Endothelial cell (in vitro differentiated cells): ENCODE data around the gene SALL1. TPM values are rescaled to one million over a fixed set of nuclear protein-coding genes. Genes with fewer than 3 reads are reported as not detected.

Experiments used
- DNase-seq: peaks from one replicate; pipeline ENCODE4 v3.0.0; 2021; ENCODE audit warnings: low spot score
- H3K27ac Mint-ChIP-seq: one replicate; pipeline ENCODE4 v1.8.0; 2021; ENCODE audit warnings: mixed read lengths, inconsistent platforms; ENCODE audit not compliant: unreplicated experiment
- H3K27me3 Mint-ChIP-seq: one replicate; pipeline ENCODE4 v1.8.0; 2021; ENCODE audit warnings: mild to moderate bottlenecking, moderate library complexity, mixed read lengths, inconsistent platforms; ENCODE audit not compliant: unreplicated experiment
- H3K36me3 Mint-ChIP-seq: one replicate; pipeline ENCODE4 v1.8.0; 2021; ENCODE audit warnings: mild to moderate bottlenecking, low read depth, mixed read lengths, inconsistent platforms; ENCODE audit not compliant: unreplicated experiment
- H3K4me1 Mint-ChIP-seq: one replicate; pipeline ENCODE4 v1.8.0; 2021; ENCODE audit warnings: mild to moderate bottlenecking, mixed read lengths, inconsistent platforms; ENCODE audit not compliant: unreplicated experiment
- H3K4me3 Mint-ChIP-seq: one replicate; pipeline ENCODE4 v1.8.0; 2021; ENCODE audit warnings: mild to moderate bottlenecking, mixed read lengths, inconsistent platforms; ENCODE audit not compliant: unreplicated experiment
- H3K9me3 Mint-ChIP-seq: one replicate; pipeline ENCODE4 v1.8.0; 2021; ENCODE audit warnings: mixed read lengths, inconsistent platforms; ENCODE audit not compliant: unreplicated experiment
- CTCF ChIP-seq: fragments of 200-600 bp; sonication (generic); IDR thresholded peaks from one replicate; pipeline ENCODE4 v1.5.0; 2021; ENCODE audit warnings: antibody characterized with exemption; ENCODE audit not compliant: unreplicated experiment
- total RNA-seq: library from RNA; stranded (reverse); fragmentation: NEBNext Ultra II Directional; extraction: Animal tissue kit (Norgen Biotek cat#: 25700); gene quantifications from one replicate; pipeline ENCODE4 v1.2.1, GENCODE V29; 2021; ENCODE audit not compliant: unreplicated experiment

The SALL1 gene
- total RNA-seq, 1 donor from 2014 or later, result 45.1 TPM

DNA sequence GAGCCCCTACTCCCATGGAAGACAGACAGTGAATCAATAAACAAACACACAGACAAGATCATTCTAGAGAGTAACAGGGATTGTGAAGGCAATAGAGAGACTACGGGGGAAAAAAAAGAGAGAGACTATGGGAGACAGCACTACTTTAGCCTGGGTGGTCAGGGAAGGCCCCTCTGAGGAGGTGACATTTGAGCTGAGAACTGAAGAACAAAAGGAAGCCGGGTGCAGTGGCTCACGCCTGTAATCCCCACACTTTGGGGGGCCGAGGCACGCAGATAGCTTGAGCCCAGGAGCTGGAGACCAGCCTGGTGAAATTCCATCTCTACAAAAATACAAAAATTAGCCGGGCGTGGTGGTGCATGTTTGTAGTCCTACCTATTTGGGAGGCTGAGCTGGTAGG, 29.2 kb downstream of the SALL1 start:
- H3K36me3 Mint-ChIP-seq, result no peaks in the 10 kb centered on the region
- no peaks in the 10 kb centered on the region for H3K4me1 Mint-ChIP-seq
- H3K27ac Mint-ChIP-seq, result no peak overlapping the region
- no peaks in the 10 kb centered on the region for H3K9me3 Mint-ChIP-seq
- H3K27me3 Mint-ChIP-seq, result peaks cover 2% of the 10 kb centered on the region
- no peak for DNase-seq
- H3K4me3 Mint-ChIP-seq, result no peak overlapping the region
- no peak for TF ChIP-seq CTCF

DNA sequence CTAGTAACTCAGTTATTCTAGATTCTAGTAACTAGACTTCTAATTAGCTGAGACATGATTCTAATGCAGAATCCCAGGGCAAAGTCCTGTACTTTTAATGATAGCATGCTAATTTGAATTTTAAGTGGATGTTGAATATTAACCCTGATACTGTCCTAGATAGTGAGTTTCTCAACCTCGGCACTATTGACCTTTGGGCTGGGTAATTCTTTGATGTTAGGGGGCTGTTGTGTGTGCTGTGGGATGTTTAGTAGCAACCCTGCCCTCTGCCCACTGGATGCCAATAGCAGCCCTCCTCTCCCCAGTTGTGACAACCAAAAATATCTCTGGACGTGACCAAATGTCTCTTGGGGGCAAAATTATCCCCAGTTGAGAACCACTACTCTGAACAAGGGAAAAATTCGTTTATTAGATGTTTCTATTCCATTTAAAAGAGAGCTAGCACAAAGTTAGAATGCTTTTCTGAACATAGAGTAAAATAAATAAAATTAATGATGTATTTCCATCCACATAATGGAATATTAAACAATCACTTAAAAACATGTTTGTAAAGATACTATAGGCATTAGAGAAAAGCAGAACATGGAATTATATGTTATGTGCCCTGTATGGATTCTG, 30.2 kb downstream of the SALL1 start:
- DNase-seq, result no peak
- Mint-ChIP-seq H3K27me3 (no peaks in the 10 kb centered on the region), H3K4me3 (no peak overlapping the region), H3K27ac (no peak overlapping the region), H3K9me3 (no peaks in the 10 kb centered on the region), H3K4me1 (no peaks in the 10 kb centered on the region), H3K36me3 (no peaks in the 10 kb centered on the region)
- TF ChIP-seq CTCF, result no peak

DNA sequence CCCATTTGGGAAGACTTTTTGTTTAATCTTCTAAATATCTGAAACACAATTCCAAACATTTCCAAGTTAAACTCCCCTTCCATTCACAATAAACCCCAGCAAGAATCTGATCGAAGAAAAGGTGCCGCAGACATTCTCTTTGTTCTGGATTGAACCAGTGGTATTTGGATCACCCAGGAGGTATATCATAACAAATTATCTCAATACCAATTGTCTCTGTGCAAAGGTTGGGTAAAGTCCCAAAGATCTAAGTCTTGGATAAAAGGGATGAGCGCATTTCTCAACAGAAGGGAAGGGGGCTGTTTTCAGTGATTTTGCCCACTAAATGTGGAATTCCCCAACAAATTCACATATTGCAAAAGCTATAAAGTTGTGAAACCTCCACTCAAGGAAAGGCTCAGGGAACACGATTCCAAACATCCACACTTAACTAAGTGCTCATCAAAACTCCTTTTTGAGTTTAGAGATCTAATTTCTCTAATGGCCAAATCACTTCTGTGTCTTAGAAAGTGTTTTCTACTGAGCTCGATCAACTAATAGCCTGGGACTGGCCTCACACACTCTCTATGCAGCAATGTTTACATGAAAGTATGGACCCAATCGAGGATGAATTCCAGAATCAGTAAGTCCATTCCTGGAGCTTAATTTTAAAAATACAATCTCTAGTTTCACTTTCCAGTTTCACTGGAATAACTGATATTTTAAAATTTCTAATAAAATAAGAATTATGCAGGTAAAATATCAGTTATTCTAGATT, 30.9 kb downstream of the SALL1 start:
- no peak overlapping the region for H3K4me3 Mint-ChIP-seq
- H3K9me3 Mint-ChIP-seq, result no peaks in the 10 kb centered on the region
- H3K27ac Mint-ChIP-seq, result no peak overlapping the region
- no peaks in the 10 kb centered on the region for H3K4me1 Mint-ChIP-seq
- no peaks in the 10 kb centered on the region for H3K27me3 Mint-ChIP-seq
- TF ChIP-seq CTCF, result no peak
- DNase-seq, result no peak
- no peaks in the 10 kb centered on the region for H3K36me3 Mint-ChIP-seq

GRCh38 chr16:51119556-51119955, 31.5 kb downstream of the SALL1 start:
- no peaks in the 10 kb centered on the region for H3K4me1 Mint-ChIP-seq
- no peak for TF ChIP-seq CTCF
- no peak overlapping the region for H3K4me3 Mint-ChIP-seq
- no peak for DNase-seq
- no peaks in the 10 kb centered on the region for H3K27me3 Mint-ChIP-seq
- H3K9me3 Mint-ChIP-seq, result no peaks in the 10 kb centered on the region
- no peak overlapping the region for H3K27ac Mint-ChIP-seq
- no peaks in the 10 kb centered on the region for H3K36me3 Mint-ChIP-seq

DNA sequence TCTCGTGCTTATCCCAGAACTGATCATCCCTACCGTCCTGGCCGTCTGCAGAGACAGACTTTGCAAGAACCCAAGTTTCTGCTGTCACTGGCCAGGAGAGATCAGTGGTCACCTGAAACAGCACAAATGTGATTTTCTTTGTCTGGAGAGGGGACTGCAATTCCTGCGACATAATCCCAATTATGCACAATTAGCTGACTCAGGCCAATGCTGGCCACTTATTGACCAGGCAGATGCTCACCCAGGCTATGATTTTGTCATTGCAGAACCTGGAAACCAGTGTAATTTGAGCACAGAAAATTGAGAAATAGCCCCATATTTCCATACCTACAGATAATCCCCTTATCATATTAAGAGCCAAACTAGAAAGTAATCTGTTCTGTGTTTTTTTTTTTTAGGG, 34.7 kb downstream of the SALL1 start:
- DNase-seq, result no peak
- H3K9me3 Mint-ChIP-seq, result no peaks in the 10 kb centered on the region
- no peak overlapping the region for H3K27ac Mint-ChIP-seq
- no peaks in the 10 kb centered on the region for H3K36me3 Mint-ChIP-seq
- TF ChIP-seq CTCF, result no peak
- peaks cover 2% of the 10 kb centered on the region for H3K4me1 Mint-ChIP-seq
- no peak overlapping the region for H3K4me3 Mint-ChIP-seq
- H3K27me3 Mint-ChIP-seq, result no peaks in the 10 kb centered on the region
